Loucy (cell line): ENCODE measurements around the gene AFF2.
A peak's percentile ranks its signal among the peaks of the same experiment; 100 is the strongest.

Experiments used
- H2AFZ ChIP-seq: fragments of 200-600 bp; sonication (generic); 2 replicates; pipeline ENCODE4 v1.6.0; 2016; ENCODE audit warnings: antibody characterized with exemption, mild to moderate bottlenecking, low read length, moderate library complexity
- H3F3A ChIP-seq: fragments of 200-600 bp; 2 replicates; pipeline ENCODE4 v1.6.0; 2016; ENCODE audit warnings: antibody characterized with exemption, low read depth, mild to moderate bottlenecking
- H3K27me3 ChIP-seq: fragments of 200-600 bp; sonication (generic); 2 replicates; pipeline ENCODE4 v1.6.1; 2014; ENCODE audit warnings: low read length, mild to moderate bottlenecking; ENCODE audit not compliant: insufficient read depth, poor library complexity, severe bottlenecking
- H3K36me3 ChIP-seq: fragments of 200-600 bp; sonication (generic); 2 replicates; pipeline ENCODE4 v1.6.1; 2016; ENCODE audit warnings: low read length; ENCODE audit not compliant: insufficient read depth
- H3K4me1 ChIP-seq: fragments of 200-600 bp; sonication (generic); 2 replicates; pipeline ENCODE4 v1.5.1; 2014; ENCODE audit warnings: low read length, mild to moderate bottlenecking; ENCODE audit not compliant: insufficient read depth, poor library complexity, severe bottlenecking
- H3K4me2 ChIP-seq: fragments of 200-600 bp; sonication (generic); 2 replicates; pipeline ENCODE4 v1.6.0; 2014; ENCODE audit warnings: antibody characterized with exemption, low read length, low read depth, mild to moderate bottlenecking; ENCODE audit not compliant: poor library complexity, severe bottlenecking
- H3K4me3 ChIP-seq: fragments of 200-600 bp; sonication (generic); 2 replicates; pipeline ENCODE4 v1.5.1; 2014; ENCODE audit warnings: low read length, mild to moderate bottlenecking, mixed read lengths; ENCODE audit not compliant: poor library complexity, severe bottlenecking
- H3K79me2 ChIP-seq: fragments of 200-600 bp; sonication (generic); 2 replicates; pipeline ENCODE4 v1.6.1; 2014; ENCODE audit warnings: low read length; ENCODE audit not compliant: insufficient read depth
- H3K9ac ChIP-seq: fragments of 200-600 bp; sonication (generic); 2 replicates; pipeline ENCODE4 v1.6.0; 2014; ENCODE audit warnings: mild to moderate bottlenecking, low read depth, low read length, moderate library complexity; ENCODE audit not compliant: poor library complexity, severe bottlenecking
- H3K9me2 ChIP-seq: fragments of 200-600 bp; sonication (generic); replicated peaks from 2 replicates; pipeline ENCODE4 v1.6.1; 2016; ENCODE audit warnings: low read depth, low read length, mixed read lengths
- H3K9me3 ChIP-seq: fragments of 200-600 bp; sonication (generic); 2 replicates; pipeline ENCODE4 v1.6.1; 2014; ENCODE audit warnings: mild to moderate bottlenecking, antibody characterized with exemption, low read length, low read depth; ENCODE audit not compliant: insufficient read depth
- H4K20me1 ChIP-seq: fragments of 200-600 bp; sonication (generic); 2 replicates; pipeline ENCODE4 v1.6.0; 2014; ENCODE audit warnings: antibody characterized with exemption, low read length, mild to moderate bottlenecking; ENCODE audit not compliant: insufficient read depth, poor library complexity, severe bottlenecking
- CTCF ChIP-seq: fragments of 200-600 bp; sonication (generic); conservative IDR thresholded peaks from 2 replicates; pipeline ENCODE4 v1.5.1; 2014; ENCODE audit warnings: mild to moderate bottlenecking, antibody characterized with exemption, low read length
- EZH2phosphoT487 ChIP-seq: fragments of 200-600 bp; IDR thresholded peaks from 2 replicates; pipeline ENCODE4 v1.6.1; 2018; ENCODE audit warnings: antibody characterized with exemption, mild to moderate bottlenecking, moderate library complexity, borderline replicate concordance

AFF2 gene

DNA sequence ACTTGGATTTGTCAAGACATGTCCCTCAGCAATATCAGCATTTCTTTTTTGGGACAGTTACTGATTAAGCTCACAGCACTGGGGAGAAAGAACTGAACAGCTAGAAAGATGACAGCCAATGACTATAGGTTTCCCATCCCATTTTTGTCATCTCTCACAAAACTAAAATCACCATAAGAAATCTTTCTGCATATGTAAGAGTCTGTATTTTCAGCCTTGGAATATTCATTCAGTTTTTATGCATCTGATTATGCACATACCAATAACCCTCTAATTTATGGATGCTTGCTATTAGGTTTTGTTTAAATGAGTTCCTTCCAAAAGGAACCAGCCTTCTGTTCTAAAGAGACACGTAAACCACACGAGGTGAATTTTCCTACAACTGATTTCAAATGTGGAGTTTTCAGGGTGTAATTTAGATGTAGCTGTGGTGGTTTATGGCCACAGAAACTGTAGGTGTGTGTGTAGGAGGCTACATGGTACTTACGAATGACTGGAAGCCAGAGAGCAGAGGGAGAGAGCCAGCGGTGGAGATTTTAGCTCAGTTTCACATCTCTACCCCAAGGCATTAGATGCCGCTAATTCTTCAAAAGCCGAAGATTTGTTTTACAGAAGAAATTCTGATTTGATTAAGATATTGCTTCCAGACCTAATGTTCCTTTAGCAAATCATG is 55.3 kb downstream of the AFF2 start:
- TF ChIP-seq CTCF (no peak), EZH2phosphoT487 (no peak)
- H3K4me1 ChIP-seq = peaks cover 24% of the 10 kb centered on the region
- no peak overlapping the region for H3K4me3 ChIP-seq
- H3K4me2 ChIP-seq = no peak overlapping the region
- H3K9ac ChIP-seq = peak overlapping the region; percentile 39
- no peak overlapping the region for H2AFZ ChIP-seq
- peaks cover 37% of the 10 kb centered on the region for H4K20me1 ChIP-seq
- no peaks in the 10 kb centered on the region for H3K27me3 ChIP-seq
- H3K9me2 ChIP-seq = no peaks in the 10 kb centered on the region
- no peaks in the 10 kb centered on the region for H3K9me3 ChIP-seq
- no peaks in the 10 kb centered on the region for H3K36me3 ChIP-seq
- no peaks in the 10 kb centered on the region for H3F3A ChIP-seq
- H3K79me2 ChIP-seq = peaks cover 88% of the 10 kb centered on the region

GRCh38 chrX:148556498-148556897 is 56.1 kb downstream of the AFF2 start:
- H3K79me2 ChIP-seq = peaks cover 87% of the 10 kb centered on the region
- H3K36me3 ChIP-seq = no peaks in the 10 kb centered on the region
- H3K27me3 ChIP-seq = no peaks in the 10 kb centered on the region
- no peaks in the 10 kb centered on the region for H3F3A ChIP-seq
- no peak overlapping the region for H3K4me2 ChIP-seq
- H3K4me1 ChIP-seq = peaks cover 24% of the 10 kb centered on the region
- H3K9ac ChIP-seq = no peak overlapping the region
- no peaks in the 10 kb centered on the region for H3K9me3 ChIP-seq
- no peak overlapping the region for H2AFZ ChIP-seq
- no peaks in the 10 kb centered on the region for H3K9me2 ChIP-seq
- no peak overlapping the region for H3K4me3 ChIP-seq
- TF ChIP-seq CTCF (no peak), EZH2phosphoT487 (no peak)
- H4K20me1 ChIP-seq = peaks cover 32% of the 10 kb centered on the region

DNA sequence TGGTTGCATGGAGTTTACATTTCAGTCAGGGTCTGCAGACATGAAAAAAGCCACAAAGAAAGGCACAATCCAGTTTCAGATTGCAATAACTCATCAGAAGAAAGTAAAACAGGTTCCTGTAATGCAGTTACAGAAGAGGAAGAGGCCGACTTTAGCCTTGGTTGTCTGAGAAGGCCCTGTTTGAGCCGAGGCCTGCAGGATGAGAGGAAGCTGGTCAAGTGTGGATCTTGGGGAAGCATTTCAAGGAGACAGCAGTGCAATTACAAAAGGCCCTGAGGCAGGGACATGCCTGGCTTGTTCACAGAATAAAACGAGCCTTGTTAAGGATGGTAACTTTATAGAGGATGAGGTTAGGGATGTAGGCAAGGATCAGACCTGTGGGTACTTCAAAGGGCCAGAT is 62.4 kb downstream of the AFF2 start:
- TF ChIP-seq EZH2phosphoT487 (no peak), CTCF (no peak)
- H3K4me1 ChIP-seq = peaks cover 3% of the 10 kb centered on the region
- no peaks in the 10 kb centered on the region for H3F3A ChIP-seq
- H2AFZ ChIP-seq = no peak overlapping the region
- peaks cover 12% of the 10 kb centered on the region for H4K20me1 ChIP-seq
- no peak overlapping the region for H3K9ac ChIP-seq
- H3K4me3 ChIP-seq = no peak overlapping the region
- no peak overlapping the region for H3K4me2 ChIP-seq
- H3K36me3 ChIP-seq = no peaks in the 10 kb centered on the region
- no peaks in the 10 kb centered on the region for H3K27me3 ChIP-seq
- peaks cover 82% of the 10 kb centered on the region for H3K79me2 ChIP-seq
- no peaks in the 10 kb centered on the region for H3K9me2 ChIP-seq
- no peaks in the 10 kb centered on the region for H3K9me3 ChIP-seq
